Measurements from ENCODE around the gene HNRNPM.

HNRNPM gene

GRCh38 chr19:8491574-8491973 is 46.8 kb downstream of the HNRNPM start:
- no peak for TF ChIP-seq CTCF (conservative IDR thresholded peaks at IDR 0.05; ENCODE audit: low read depth, low read length)
- H3K4me3 ChIP-seq (ENCODE audit: low read length) = no peak overlapping the region
- no peak for DNase-seq (ENCODE audit: low read depth)

GRCh38 chr19:8494158-8494557 is 49.4 kb downstream of the HNRNPM start:
- no peak for DNase-seq (ENCODE audit: low read depth)
- TF ChIP-seq CTCF (conservative IDR thresholded peaks at IDR 0.05; ENCODE audit: low read depth, low read length) = no peak
- no peak overlapping the region for H3K4me3 ChIP-seq (ENCODE audit: low read length)

GRCh38 chr19:8498295-8498694 is 53.5 kb downstream of the HNRNPM start:
- no peak for TF ChIP-seq CTCF (conservative IDR thresholded peaks at IDR 0.05; ENCODE audit: low read depth, low read length)
- H3K4me3 ChIP-seq (ENCODE audit: low read length) = no peak overlapping the region
- no peak for DNase-seq (ENCODE audit: low read depth)

GRCh38 chr19:8499048-8499833 is 54.5 kb downstream of the HNRNPM start:
- no peak for DNase-seq (ENCODE audit: low read depth)
- H3K4me3 ChIP-seq (ENCODE audit: low read length) = no peak overlapping the region
- TF ChIP-seq CTCF (conservative IDR thresholded peaks at IDR 0.05; ENCODE audit: low read depth, low read length) = no peak

GRCh38 chr19:8500158-8500557 is 55.4 kb downstream of the HNRNPM start:
- no peak for DNase-seq (ENCODE audit: low read depth)
- TF ChIP-seq CTCF (conservative IDR thresholded peaks at IDR 0.05; ENCODE audit: low read depth, low read length) = no peak
- no peak overlapping the region for H3K4me3 ChIP-seq (ENCODE audit: low read length)

- H3K4me3 ChIP-seq (ENCODE audit: low read length) = no peak overlapping the region
- no peak for DNase-seq (ENCODE audit: low read depth)
- TF ChIP-seq CTCF (conservative IDR thresholded peaks at IDR 0.05; ENCODE audit: low read depth, low read length) = no peak
Observed at GRCh38 chr19:8501516-8501915, 56.7 kb downstream of the HNRNPM start.

- no peak for TF ChIP-seq CTCF (conservative IDR thresholded peaks at IDR 0.05; ENCODE audit: low read depth, low read length)
- no peak overlapping the region for H3K4me3 ChIP-seq (ENCODE audit: low read length)
- DNase-seq (ENCODE audit: low read depth) = no peak
Observed at GRCh38 chr19:8501981-8502380, 57.2 kb downstream of the HNRNPM start.

All from retinal pigment epithelial cell (primary cell).